Testis (tissue), 3 donors: Measurements from ENCODE around the gene TLE4. TPM values are rescaled to one million over a fixed set of nuclear protein-coding genes. Genes with fewer than 3 reads are reported as not detected.

Experiments
- DNase-seq: peaks from one replicate; pipeline ENCODE4 v3.0.0-alpha.2; 2019
- H3K27ac ChIP-seq, 2 donors: fragments of 200-600 bp; sonication (generic); one replicate each; pipeline ENCODE4 v1.5.1; 2019
- H3K27me3 ChIP-seq: fragments of 200-600 bp; sonication (generic); one replicate; pipeline ENCODE4 v1.5.1; 2019
- H3K36me3 ChIP-seq: fragments of 200-600 bp; sonication (generic); one replicate; pipeline ENCODE4 v1.5.1; 2017; ENCODE audit warnings: low read depth; ENCODE audit errors: missing control alignments
- H3K4me1 ChIP-seq: fragments of 200-600 bp; sonication (generic); one replicate; pipeline ENCODE4 v1.5.1; 2019
- H3K4me3 ChIP-seq, 2 donors: fragments of 200-600 bp; sonication (generic); one replicate each; pipeline ENCODE4 v1.5.1; 2017 to 2019
- H3K9me3 ChIP-seq: fragments of 200-600 bp; sonication (generic); one replicate; pipeline ENCODE4 v1.5.1; 2017
- CTCF ChIP-seq, 3 experiments: fragments of 450-650 bp in 2 of 3; fragments of 200-600 bp in 1 of 3; sonication (generic) in 1 of 3; IDR thresholded peaks; one replicate each; pipeline ENCODE4 v1.5.1; 2016 to 2019; ENCODE audit warnings: antibody characterized with exemption in 3 of 3, mild to moderate bottlenecking in 2 of 3, moderate library complexity in 1 of 3
- POLR2A ChIP-seq: fragments of 450-650 bp; IDR thresholded peaks from one replicate; pipeline ENCODE4 v1.6.1; 2017; ENCODE audit warnings: antibody characterized with exemption, mild to moderate bottlenecking, moderate library complexity
- WGBS, 2 donors: methylation state at CpG; one replicate each; pipeline ENCODE4 v1.1.5; 2018; 5-methylcytosine and 5-hydroxymethylcytosine counted together
- intact Hi-C: fragments of 100-400 bp; cut with DNase I; formaldehyde crosslinking; loops from one replicate; pipeline ENCODE4 v1.15.1; 2023; ENCODE audit warnings: low total_unique reads
- polyA plus RNA-seq: library from polyadenylated mRNA; stranded (reverse); fragments of 350-450 nt; fragmentation: Illumina TruSeq; extraction: RNeasy Lipid Tissue Mini Kit (QIAGEN cat#74804); gene quantifications from one replicate; pipeline ENCODE4 v1.2.3, GENCODE V29; 2014; ENCODE audit warnings: low read depth, low replicate concordance; ENCODE audit not compliant: insufficient read depth
- total RNA-seq, 2 donors: library from RNA; depleted of rRNA; stranded (reverse); fragments of >200 nt; gene quantifications; one replicate each; pipeline ENCODE4 v1.2.3, GENCODE V29; 2016

TLE4 gene
- total and polyA plus RNA-seq, 3 donors from 2014 or later: 223 to 311 (median 292) TPM

- Histone ChIP-seq H3K4me3 (no peak overlapping the region), H3K9me3 (no peaks in the 10 kb centered on the region), H3K27me3 (no peaks in the 10 kb centered on the region), H3K36me3 (no peaks in the 10 kb centered on the region), H3K4me1 (no peaks in the 10 kb centered on the region), H3K27ac (no peak overlapping the region)
- TF ChIP-seq POLR2A: no peak
- TF ChIP-seq CTCF (IDR thresholded peaks at IDR 0.05): no peak
- 94 to 96% methylated on average over 2 of the region's 2 CpGs for whole genome bisulfite sequencing, 2 donors
- intact Hi-C loops: no loop called here
- DNase-seq: no peak
These were observed 135.8 kb downstream of the TLE4 start for GRCh38 chr9:79707589-79707988.

DNA sequence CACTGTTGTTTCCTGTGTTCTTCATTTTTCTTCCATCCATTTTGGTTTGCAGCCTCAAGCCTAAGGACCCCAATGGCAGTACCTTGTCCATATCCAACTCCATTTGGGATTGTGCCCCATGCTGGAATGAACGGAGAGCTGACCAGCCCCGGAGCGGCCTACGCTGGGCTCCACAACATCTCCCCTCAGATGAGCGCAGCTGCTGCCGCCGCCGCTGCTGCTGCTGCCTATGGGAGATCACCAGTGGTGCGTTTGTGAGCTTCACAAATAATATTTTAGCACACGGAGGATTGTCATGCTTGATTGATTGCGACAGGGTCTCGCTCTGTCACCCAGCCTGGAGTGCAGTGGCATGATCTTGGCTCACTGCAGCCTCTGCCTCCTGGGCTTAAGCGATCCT, 136.8 kb downstream of the TLE4 start:
- DNase-seq: no peak
- H3K36me3 ChIP-seq: no peaks in the 10 kb centered on the region
- intact Hi-C loops: no loop called here
- H3K9me3 ChIP-seq: no peaks in the 10 kb centered on the region
- no peaks in the 10 kb centered on the region for H3K4me1 ChIP-seq
- no peak overlapping the region for H3K4me3 ChIP-seq
- no peak overlapping the region for H3K27ac ChIP-seq
- 88 to 98% methylated on average over 13 of the region's 13 CpGs for WGBS, 2 donors
- TF ChIP-seq POLR2A (no peak), CTCF (IDR thresholded peaks at IDR 0.05) (no peak)
- no peaks in the 10 kb centered on the region for H3K27me3 ChIP-seq

DNA sequence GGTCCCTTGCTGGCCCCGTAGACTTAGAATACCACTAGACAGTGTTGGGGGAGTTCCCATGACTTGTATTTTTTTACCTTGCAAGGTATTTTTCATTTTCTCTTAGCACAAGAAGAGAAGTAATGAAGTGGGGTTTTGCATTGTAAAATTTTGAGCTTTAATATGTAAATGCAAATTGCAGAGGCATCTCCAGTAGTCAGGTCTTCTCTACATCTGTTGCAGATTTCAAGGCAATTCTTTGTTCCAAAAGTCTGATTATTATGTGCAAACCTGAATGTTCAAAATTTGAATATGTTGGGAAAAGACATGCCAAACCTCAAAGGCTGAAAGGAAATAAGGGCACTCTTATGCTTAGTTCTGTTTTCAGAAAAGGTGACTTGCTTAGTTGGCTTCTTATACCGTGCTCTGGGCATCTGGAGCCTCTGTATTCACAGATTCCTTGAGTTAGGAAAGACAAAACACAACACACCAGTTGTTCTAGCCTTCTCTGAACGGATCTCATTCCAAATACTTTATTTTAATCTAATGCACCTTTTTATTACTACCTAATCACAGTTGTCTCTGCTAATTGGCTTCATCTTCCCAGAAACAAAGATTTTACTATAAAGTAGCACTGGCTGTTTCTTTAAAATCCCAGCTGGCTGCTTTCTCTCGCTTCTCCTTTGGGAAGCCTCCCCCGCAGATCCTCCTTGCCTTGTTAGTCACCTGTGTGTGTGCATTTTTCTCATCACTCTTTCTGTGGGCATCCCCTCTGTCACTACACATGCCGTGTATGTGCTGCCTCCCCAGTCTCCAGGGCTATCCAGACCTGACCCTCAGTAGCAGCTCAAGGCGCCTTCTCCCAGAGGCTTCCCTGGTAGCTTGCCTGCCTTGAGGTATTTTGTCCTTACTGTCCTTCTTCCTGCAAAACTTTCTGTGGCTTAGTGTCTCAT, 138.2 kb downstream of the TLE4 start:
- H3K27ac ChIP-seq: no peak overlapping the region
- no peaks in the 10 kb centered on the region for H3K36me3 ChIP-seq
- H3K27me3 ChIP-seq: no peaks in the 10 kb centered on the region
- intact Hi-C loops: no loop called here
- TF ChIP-seq POLR2A (no peak), CTCF (IDR thresholded peaks at IDR 0.05) (no peak)
- DNase-seq: no peak
- no peaks in the 10 kb centered on the region for H3K4me1 ChIP-seq
- no peak overlapping the region for H3K4me3 ChIP-seq
- no peaks in the 10 kb centered on the region for H3K9me3 ChIP-seq
- 84 to 87% methylated on average over 7 of the region's 7 CpGs for WGBS, 2 donors

- intact Hi-C loops: no loop called here
These were observed 140.1 kb downstream of the TLE4 start for GRCh38 chr9:79711874-79712273.

More at GRCh38 chr9:79711874-79712273, 140.1 kb downstream of the TLE4 start:
- H3K4me1 ChIP-seq: no peaks in the 10 kb centered on the region
- no peak for TF ChIP-seq POLR2A
- TF ChIP-seq CTCF (IDR thresholded peaks at IDR 0.05): no peak
- no peak overlapping the region for H3K4me3 ChIP-seq
- H3K27ac ChIP-seq: no peak overlapping the region
- no peak for DNase-seq
- no peaks in the 10 kb centered on the region for H3K36me3 ChIP-seq
- no peaks in the 10 kb centered on the region for H3K27me3 ChIP-seq
- no peaks in the 10 kb centered on the region for H3K9me3 ChIP-seq
